Peyer's patch (tissue), 4 donors: Measurements from ENCODE around the gene SNRNP200.

Source experiments
- CTCF ChIP-seq, 6 experiments: fragments of 450-650 bp in 4 of 6; fragments of 200-600 bp in 2 of 6; sonication (generic) in 1 of 6; IDR thresholded peaks; one replicate each; pipeline ENCODE4 v1.5.1; 2017 to 2019; ENCODE audit warnings: antibody characterized with exemption in 6 of 6, mild to moderate bottlenecking in 3 of 6, moderate library complexity in 1 of 6
- POLR2A ChIP-seq, 2 donors: fragments of 450-650 bp; IDR thresholded peaks; one replicate each; pipeline ENCODE4 v1.5.1; 2017; ENCODE audit warnings: antibody characterized with exemption in 2 of 2, mild to moderate bottlenecking in 2 of 2, moderate library complexity in 2 of 2

- TF ChIP-seq POLR2A (IDR thresholded peaks at IDR 0.05) (no peak), CTCF (IDR thresholded peaks at IDR 0.05) (no peak)
These were observed 48.3 kb upstream of the SNRNP200 start for GRCh38 chr2:96353606-96354101.
